Bronchus fibroblast of lung (primary cell): ENCODE measurements around the gene CNIH2. TPM values are rescaled to one million over a fixed set of nuclear protein-coding genes. Genes with fewer than 3 reads are reported as not detected.

Source experiments
- total RNA-seq: library from RNA; depleted of rRNA; stranded (reverse); fragments of >200 nt; gene quantifications from 2 replicates; pipeline ENCODE4 v1.2.3, GENCODE V29; 2015

The CNIH2 gene
- 0.17 and 0.89 TPM in 2 replicates for total RNA-seq

DNA sequence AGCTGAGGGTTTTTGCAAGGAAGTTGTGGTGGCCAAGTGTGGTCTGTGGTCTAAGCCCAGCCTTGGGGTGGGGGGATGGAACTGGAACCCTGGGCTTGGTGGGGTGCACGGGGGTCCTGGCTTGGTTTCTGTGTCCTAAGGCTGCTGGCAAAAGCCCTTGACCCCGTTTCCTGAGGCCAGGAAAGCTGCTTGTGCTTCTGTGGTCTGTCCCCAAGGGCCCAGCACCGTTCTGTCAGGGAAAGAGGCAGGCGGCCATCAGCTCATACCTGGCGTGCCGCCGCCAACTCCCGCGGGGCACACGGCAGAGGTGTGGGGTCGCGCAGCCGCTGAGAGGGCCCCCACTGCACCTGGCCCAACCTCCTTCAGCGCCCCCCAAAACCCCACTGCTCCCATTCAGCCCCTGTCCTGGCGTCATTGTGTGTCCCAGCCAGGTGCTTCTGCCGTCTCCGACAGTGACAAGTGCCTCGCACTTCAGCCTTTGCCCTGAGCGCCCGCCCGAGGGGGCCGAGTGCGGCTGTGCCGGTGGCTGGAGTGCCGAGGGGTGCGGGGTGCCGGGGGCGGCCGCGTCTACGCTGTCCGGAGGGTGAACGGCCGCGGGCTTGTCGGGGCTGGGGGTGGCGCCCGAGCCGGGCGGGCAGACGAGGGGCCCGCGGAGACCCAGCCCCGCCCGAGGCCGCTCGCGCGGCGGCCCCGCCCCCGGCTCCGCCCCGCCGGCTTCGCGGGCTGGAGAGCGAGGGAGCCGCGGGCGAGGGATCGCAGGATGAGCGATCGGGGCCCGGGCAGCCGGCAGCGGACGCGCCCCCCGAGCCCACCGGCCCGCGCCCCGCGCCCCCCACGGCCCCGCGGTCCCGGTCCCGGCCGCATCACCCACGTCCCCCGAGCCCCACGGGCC, at the start of gene CNIH2:
Gene CNIH2, plus strand, starts transcription at position 705 of the 892 bp plus-strand sequence. CDS start 282 bp downstream, outside the sequence.

DNA sequence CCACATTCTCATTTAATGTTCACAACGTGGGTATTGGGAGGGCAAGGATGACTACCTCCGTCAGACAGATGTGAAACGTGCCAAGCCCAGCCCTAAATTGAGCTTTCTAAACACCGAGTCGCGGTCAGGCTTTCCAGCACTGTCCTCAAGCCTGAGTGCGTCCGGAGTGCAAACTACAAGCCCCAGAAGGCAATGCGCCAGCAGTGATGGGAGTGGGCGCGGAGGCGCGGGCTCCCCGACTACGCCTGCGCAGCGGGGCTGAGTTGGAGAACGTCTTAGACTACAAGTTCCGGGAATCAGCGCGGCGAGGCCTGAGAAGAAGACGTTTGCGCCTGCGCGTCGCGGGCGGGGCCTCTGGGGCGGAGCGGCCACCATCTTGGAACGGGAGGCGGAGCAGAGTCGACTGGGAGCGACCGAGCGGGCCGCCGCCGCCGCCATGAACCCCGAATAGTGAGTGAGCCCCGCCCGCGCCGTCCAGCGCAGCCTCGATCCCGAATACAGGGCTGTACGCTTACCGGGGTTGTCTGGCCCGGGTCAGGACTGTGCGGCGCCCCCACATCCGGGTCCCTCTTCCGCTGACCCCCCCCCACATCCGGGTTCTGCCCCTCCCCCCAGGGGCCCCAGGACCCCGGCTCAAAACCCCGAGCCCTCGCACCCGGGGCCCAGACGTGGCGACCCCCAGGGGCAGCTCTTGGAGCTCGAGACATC, 9.6 kb upstream of the CNIH2 start, which contains the start of gene RAB1B:
Gene RAB1B, plus strand, starts transcription at position 396 of the 708 bp plus-strand sequence. Its CDS starts 41 bp downstream, at position 437.

GRCh38 chr11:66288671-66289547, 10.9 kb downstream of the CNIH2 start, which contains the start of gene YIF1A:
Gene YIF1A (minus strand): TSS chr11:66289143. CDS start chr11:66288985, 158 bp downstream.

DNA sequence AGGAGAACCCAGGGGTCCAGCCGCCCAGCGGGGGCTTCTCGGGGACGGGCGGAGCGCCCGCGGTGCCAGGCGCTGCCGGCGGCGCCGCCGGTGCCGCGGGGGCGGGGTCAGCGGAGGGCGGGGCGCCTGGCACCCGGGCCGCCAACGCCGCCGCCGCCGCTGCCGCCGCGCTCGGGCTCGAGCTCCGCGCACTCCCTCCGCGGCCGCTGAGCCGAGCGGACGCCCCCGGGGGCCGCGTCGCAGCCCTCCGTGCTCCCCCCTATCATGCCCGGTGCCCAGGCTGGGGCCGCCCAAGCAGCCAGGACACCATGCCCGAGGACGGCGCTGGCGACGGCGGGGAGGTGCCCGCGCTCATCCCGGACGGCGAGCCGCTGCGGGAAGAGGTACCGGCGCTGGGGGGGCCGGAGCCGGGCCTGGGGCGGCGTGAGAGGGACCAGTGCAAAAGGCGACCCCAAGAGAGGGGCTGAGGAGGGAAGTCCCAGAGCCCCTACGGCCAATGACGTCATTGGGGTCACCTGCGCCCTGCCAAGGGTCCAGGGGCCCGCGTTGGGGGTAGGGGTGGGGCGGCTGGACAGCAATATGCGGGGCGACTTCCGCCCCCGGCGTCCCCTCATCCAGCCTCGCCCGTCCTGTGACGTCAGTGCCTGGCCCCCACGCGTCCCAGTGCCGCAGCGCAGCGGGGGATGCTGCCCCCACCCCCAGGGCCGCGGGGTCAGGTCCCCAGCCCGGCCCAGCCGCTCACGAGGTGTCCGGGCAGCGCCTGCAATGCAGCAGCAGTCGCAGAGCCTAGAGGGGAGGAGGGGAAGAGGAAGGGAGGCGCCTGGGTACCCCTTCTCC, 13.9 kb downstream of the CNIH2 start, which contains the start of gene TMEM151A:
Gene TMEM151A, plus strand, starts transcription at position 189 of the 837 bp plus-strand sequence. Its CDS starts 120 bp downstream, at position 309.

DNA sequence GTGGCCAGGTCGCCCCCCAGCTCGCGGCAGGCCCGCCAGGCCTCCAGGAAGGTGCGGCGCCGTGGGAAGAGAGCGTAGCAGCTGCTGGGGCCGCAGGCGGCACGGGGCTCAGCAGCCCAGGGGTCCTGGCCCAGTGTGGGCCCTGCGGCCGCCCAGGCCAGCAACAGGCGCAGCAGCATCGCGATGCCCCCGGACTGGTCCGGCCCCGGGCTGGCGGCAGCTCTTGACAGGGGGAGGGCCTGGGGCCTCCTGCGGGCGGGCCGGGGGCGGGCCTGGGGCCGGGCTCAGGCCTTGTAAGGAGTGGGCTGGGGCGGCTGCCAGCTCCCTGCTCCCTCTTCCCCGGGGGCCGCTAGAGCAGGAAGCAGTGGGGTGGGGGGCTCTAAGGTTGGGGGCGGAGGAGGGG, 38.9 kb downstream of the CNIH2 start, which contains the start of gene CD248:
Gene CD248, minus strand, starts transcription at position 196 of the 403 bp plus-strand sequence. Its CDS starts 17 bp downstream, at position 179.

Other genes starting within 250 kb of the CNIH2 start
- gene GAL3ST3, start 229.0 kb upstream of the CNIH2 start, total RNA-seq, result 0.59 and 1.2 TPM in 2 replicates
- gene SF3B2, start 225.8 kb upstream of the CNIH2 start, total RNA-seq, result 186 and 221 TPM in 2 replicates
- 12.0 and 15.3 TPM in 2 replicates for gene PACS1, start 207.9 kb upstream of the CNIH2 start, total RNA-seq
- 16.8 and 18.1 TPM in 2 replicates for gene KLC2, start 20.5 kb upstream of the CNIH2 start, total RNA-seq
- gene RAB1B, start 9.5 kb upstream of the CNIH2 start, total RNA-seq, result 148 and 150 TPM in 2 replicates
- 267 and 292 TPM in 2 replicates for gene YIF1A, start 11.0 kb downstream of the CNIH2 start, total RNA-seq
- 0.17 and 0.30 TPM in 2 replicates for gene TMEM151A, start 13.7 kb downstream of the CNIH2 start, total RNA-seq
- gene CD248, start 38.9 kb downstream of the CNIH2 start, total RNA-seq, result 41.8 and 42.9 TPM in 2 replicates
- 54.7 and 67.8 TPM in 2 replicates for gene RIN1, start 58.3 kb downstream of the CNIH2 start, total RNA-seq
- gene BRMS1, start 66.9 kb downstream of the CNIH2 start, total RNA-seq, result 52.5 and 59.5 TPM in 2 replicates
- gene B4GAT1, start 69.5 kb downstream of the CNIH2 start, total RNA-seq, result 41.0 and 43.4 TPM in 2 replicates
- gene SLC29A2, start 93.6 kb downstream of the CNIH2 start, total RNA-seq, result 3.7 and 4.9 TPM in 2 replicates
- gene NPAS4, start 142.9 kb downstream of the CNIH2 start, total RNA-seq, result not detected in 2 replicates
- 69.3 and 72.1 TPM in 2 replicates for gene MRPL11, start 160.7 kb downstream of the CNIH2 start, total RNA-seq
- gene PELI3, start 188.7 kb downstream of the CNIH2 start, total RNA-seq, result 4.0 and 4.3 TPM in 2 replicates
- gene DPP3, start 202.3 kb downstream of the CNIH2 start, total RNA-seq, result 52.1 and 56.9 TPM in 2 replicates
- 21.9 and 24.2 TPM in 2 replicates for gene BBS1, start 232.5 kb downstream of the CNIH2 start, total RNA-seq